Thyroid gland (tissue), 4 donors: ENCODE results near the gene HSF2BP.
A peak's percentile ranks its signal among the peaks of the same experiment; 100 is the strongest.

Experiments used
- CTCF ChIP-seq, 6 experiments: fragments of 200-600 bp in 3 of 6; fragments of 450-650 bp in 3 of 6; sonication (generic) in 3 of 6; IDR thresholded peaks; one replicate each; pipeline ENCODE4 v1.5.1; 2016 to 2019; ENCODE audit warnings: antibody characterized with exemption in 6 of 6, mild to moderate bottlenecking in 2 of 6, inconsistent platforms in 1 of 6, moderate library complexity in 1 of 6
- POLR2A ChIP-seq, 2 donors: fragments of 450-650 bp; IDR thresholded peaks; one replicate each; pipeline ENCODE4 v1.6.1; 2017; ENCODE audit warnings: antibody characterized with exemption in 2 of 2, mild to moderate bottlenecking in 2 of 2, moderate library complexity in 1 of 2

DNA sequence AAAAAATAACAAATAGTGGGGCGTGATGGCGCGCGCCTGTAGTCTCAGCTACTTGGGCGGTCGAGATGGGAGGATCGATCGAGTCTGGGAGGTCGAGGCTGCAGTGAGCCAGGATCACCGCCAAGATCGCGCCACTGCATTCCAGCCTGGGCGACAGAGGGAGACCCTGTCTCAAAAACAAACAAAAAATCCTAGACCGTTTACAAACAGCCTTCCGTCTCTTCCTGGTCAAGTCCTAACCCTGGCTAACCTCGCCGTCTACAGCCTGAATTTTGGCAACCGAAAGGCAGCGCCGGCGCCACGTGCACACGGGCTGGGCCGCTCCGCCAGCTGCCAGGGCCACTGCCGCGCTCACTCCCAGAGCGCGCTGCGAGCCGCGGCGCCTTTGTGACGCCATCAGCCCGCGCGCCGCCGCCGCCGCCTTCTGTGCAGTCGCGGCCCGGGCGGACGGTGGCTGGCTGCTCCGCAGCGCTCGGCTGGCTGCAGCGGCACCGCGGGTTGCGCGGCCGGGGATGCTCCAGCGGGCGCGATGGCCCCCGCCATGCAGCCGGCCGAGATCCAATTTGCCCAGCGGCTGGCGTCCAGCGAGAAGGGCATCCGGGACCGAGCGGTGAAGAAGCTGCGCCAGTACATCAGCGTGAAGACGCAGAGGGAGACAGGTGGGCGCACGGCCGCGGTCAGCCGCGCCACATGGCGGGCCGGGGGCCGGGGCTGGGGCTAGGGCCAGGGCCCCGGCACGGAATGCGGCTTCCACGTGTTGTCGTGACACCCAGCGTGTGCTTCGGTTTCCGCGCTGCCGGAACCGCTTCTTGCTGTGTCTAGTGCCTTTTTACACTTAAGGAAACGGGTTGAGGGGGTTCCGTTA lies at the start of gene HSF2BP, which contains the start of gene RRP1B:
- TF ChIP-seq CTCF (IDR thresholded peaks at IDR 0.05) (peak in 3 of 6 experiments; percentile 18 to 35 (median 29)), POLR2A (IDR thresholded peaks at IDR 0.05) (peak; percentile 41 to 79)
